K562 (cell line): Measurements from ENCODE around the gene KCNB1. TPM values are rescaled to one million over a fixed set of nuclear protein-coding genes. Genes with fewer than 3 reads are reported as not detected.

ENCODE experiments used
- ATAC-seq: fragments of 200-7000 bp; cut with Tn5 transposase; 3 replicates; pipeline ENCODE4 v1.9.1; 2020; ENCODE audit warnings: moderate library complexity
- BruUV-seq: library from RNA; stranded (reverse); fragments of 400-500 nt; replicated peaks from 2 replicates; lab custom pipeline; 2021; lab: Mats Ljungman, UMichigan
- CTCF ChIA-PET: fragments of 300-600 bp; formaldehyde crosslinking; extraction: SDS; loops from one replicate; lab custom pipeline; 2021; ENCODE audit warnings: low intra/inter-chr PET ratio; lab: Yijun Ruan, JAX
- POLR2A ChIA-PET: fragments of 300-600, 350-650 bp; sonication (Branson Sonifier 250); formaldehyde crosslinking; extraction: SDS; loops from one replicate; lab custom pipeline; 2021; ENCODE audit warnings: antibody characterized with exemption, inconsistent platforms; lab: Yijun Ruan, JAX
- DNase-seq, 4 experiments: peaks; one replicate each; pipeline versions ENCODE4 v3.0.0 to v3.0.0-alpha.2; 2011 to 2018; ENCODE audit warnings: low spot score in 3 of 4, mixed read lengths in 3 of 4; ENCODE audit errors: extremely low read depth in 1 of 4
- FAIRE-seq: peaks from 2 replicates; lab custom pipeline; 2011; peaks lifted over from hg19 to GRCh38; lab: Jason Lieb, UNC
- H2AFZ ChIP-seq: 2 replicates; pipeline ENCODE4 v1.6.0; 2011; ENCODE audit warnings: low read depth, low read length, control low read depth, inconsistent platforms
- H3K27ac ChIP-seq: fragments of 200-600 bp; 3 replicates; pipeline ENCODE4 v1.8.0; 2011; ENCODE audit warnings: low read depth, mild to moderate bottlenecking, control low read depth, inconsistent platforms, low read length, moderate library complexity, mixed read lengths; ENCODE audit errors: extremely low read depth
- H3K27me3 ChIP-seq, 2 experiments: fragments of 300-600 bp in 1 of 2; 2 replicates in 1 of 2; 3 replicates in 1 of 2; pipeline versions ENCODE4 v1.6.0 to v1.8.0; 2011; ENCODE audit warnings: inconsistent platforms in 2 of 2, low read length in 2 of 2, mild to moderate bottlenecking in 1 of 2, mixed read lengths in 1 of 2, moderate library complexity in 1 of 2; ENCODE audit not compliant: control insufficient read depth in 2 of 2, insufficient read depth in 2 of 2
- H3K36me3 ChIP-seq: fragments of 300-600 bp; 3 replicates; pipeline ENCODE4 v1.8.0; 2011; ENCODE audit warnings: mild to moderate bottlenecking, low read length, inconsistent platforms; ENCODE audit not compliant: control insufficient read depth, insufficient read depth
- H3K4me1 ChIP-seq, 2 experiments: fragments of 200-600 bp in 1 of 2; replicated peaks in 1 of 2; 2 replicates in 1 of 2; 3 replicates in 1 of 2; pipeline versions ENCODE4 v1.5.1 to v1.8.0; 2011; ENCODE audit warnings: inconsistent platforms in 2 of 2, low read length in 2 of 2, mild to moderate bottlenecking in 1 of 2, mixed read lengths in 1 of 2, moderate library complexity in 1 of 2; ENCODE audit not compliant: control insufficient read depth in 2 of 2, insufficient read depth in 2 of 2
- H3K4me2 ChIP-seq: 2 replicates; pipeline ENCODE4 v1.6.1; 2011; ENCODE audit warnings: low read length, control low read depth, inconsistent platforms, mixed read lengths; ENCODE audit not compliant: insufficient read depth
- H3K4me3 ChIP-seq: fragments of 200-600 bp; sonication (generic), shearing (Covaris generic); 2 replicates; pipeline ENCODE4 v1.5.1; 2016; ENCODE audit warnings: control low read depth, inconsistent platforms
- H3K79me2 ChIP-seq: fragments of 200-600 bp; 3 replicates; pipeline ENCODE4 v1.8.0; 2011; ENCODE audit warnings: low read length, inconsistent platforms; ENCODE audit not compliant: control insufficient read depth, insufficient read depth
- H3K9ac ChIP-seq, 2 experiments: 2 replicates each; pipeline versions ENCODE4 v1.6.0 to v1.6.1; 2011; ENCODE audit warnings: low read depth in 2 of 2, low read length in 2 of 2, control low read depth in 1 of 2, inconsistent platforms in 1 of 2, mild to moderate bottlenecking in 1 of 2, mixed read lengths in 1 of 2; ENCODE audit not compliant: insufficient read depth in 1 of 2
- H3K9me1 ChIP-seq: one replicate; pipeline ENCODE4 v1.6.0; 2011; ENCODE audit warnings: inconsistent platforms, mild to moderate bottlenecking, low read length, moderate library complexity; ENCODE audit not compliant: control insufficient read depth, insufficient read depth
- H3K9me3 ChIP-seq: replicated peaks from 2 replicates; pipeline ENCODE4 v1.5.1; 2011; ENCODE audit warnings: low read depth, low read length, inconsistent platforms; ENCODE audit not compliant: control insufficient read depth, insufficient read depth
- H4K20me1 ChIP-seq: replicated peaks from 2 replicates; pipeline ENCODE4 v1.6.1; 2011; ENCODE audit warnings: low read length, inconsistent platforms, mixed read lengths; ENCODE audit not compliant: control insufficient read depth, insufficient read depth
- ATF3 ChIP-seq, 2 experiments: fragments of 450-650 bp in 1 of 2; sonication (generic) in 1 of 2; formaldehyde crosslinking in 1 of 2; IDR thresholded peaks in 1 of 2; conservative IDR thresholded peaks in 1 of 2; 2 replicates each; pipeline versions ENCODE4 v1.6.1 to v1.8.1; 2016 to 2023; ENCODE audit warnings: mild to moderate bottlenecking in 2 of 2, moderate library complexity in 2 of 2, inconsistent platforms in 1 of 2, missing genetic modification reagents in 1 of 2
- ELK3 ChIP-seq: fragments of 450-650 bp; formaldehyde crosslinking; IDR thresholded peaks from 2 replicates; pipeline ENCODE4 v1.4.0; 2020; ENCODE audit warnings: mild to moderate bottlenecking
- FOSL1 ChIP-seq: fragments of 200-800 bp; sonication (Bioruptor generic); conservative IDR thresholded peaks from 2 replicates; pipeline ENCODE4 v1.6.1; 2016; ENCODE audit warnings: missing genetic modification characterization, missing compliant biosample characterization
- FOXJ2 ChIP-seq: fragments of 200-800 bp; sonication (Bioruptor generic); IDR thresholded peaks from 2 replicates; pipeline ENCODE4 v1.6.1; 2016; ENCODE audit warnings: missing genetic modification characterization, missing compliant biosample characterization
- JUND ChIP-seq, 2 experiments: IDR thresholded peaks; 2 replicates in 1 of 2; 3 replicates in 1 of 2; pipeline ENCODE4 v1.6.1; 2011; ENCODE audit warnings: borderline replicate concordance in 2 of 2, low read depth in 2 of 2, low read length in 2 of 2, improper control_type of control experiment in 1 of 2, missing biosample characterization in 1 of 2, missing genetic modification characterization in 1 of 2, missing genetic modification reagents in 1 of 2
- SMARCE1 ChIP-seq: fragments of 450-650 bp; IDR thresholded peaks from 2 replicates; pipeline ENCODE4 v1.7.1; 2016; ENCODE audit warnings: mild to moderate bottlenecking
- ZNF431 ChIP-seq: sonication (generic); formaldehyde crosslinking; IDR thresholded peaks from 2 replicates; pipeline ENCODE4 v1.8.0; 2022; ENCODE audit warnings: mild to moderate bottlenecking, missing genetic modification reagents
- WGBS: fragments of 100-300 bp; shearing (Covaris generic); methylation state at CpG from one replicate; pipeline ENCODE4 v1.1.6; 2016; ENCODE audit warnings: low coverage, mixed read lengths; ENCODE audit not compliant: insufficient coverage; ENCODE audit errors: missing lambda C conversion rate; 5-methylcytosine and 5-hydroxymethylcytosine counted together
- in situ Hi-C: fragments of 300-500 bp; cut with MboI; formaldehyde crosslinking; loops from 4 replicates; pipeline ENCODE4 v1.15.0; 2018; ENCODE audit warnings: inconsistent platforms, mixed read lengths
- intact Hi-C: fragments of 100-400 bp; cut with micrococcal nuclease; formaldehyde crosslinking; loops from 2 replicates; pipeline ENCODE4 v1.14.2; 2022
- polyA plus RNA-seq, 8 experiments: library from polyadenylated mRNA; depleted of rRNA in 4 of 8; stranded (reverse) in 5 of 8; unstranded in 3 of 8; fragments of >200 nt; fragmentation: Nextera tagmentation in 2 of 8; fragmentation: Illumina TruSeq in 1 of 8; extraction: Ambion mirVana in 2 of 8; extraction: Trizol in 1 of 8; gene quantifications; 2 replicates each; pipeline versions ENCODE4 v1.2.1 to v1.2.3, GENCODE V29; 2011 to 2014; ENCODE audit warnings: inconsistent platforms in 1 of 8, missing spikeins in 1 of 8
- total RNA-seq, 7 experiments: library from RNA; depleted of rRNA in 6 of 7; stranded (reverse); fragments of >200 nt in 6 of 7; fragmentation: Illumina TruSeq in 2 of 7; extraction: Trizol in 2 of 7; gene quantifications; 2 replicates each; pipeline versions ENCODE4 v1.2.1 to v1.2.3, GENCODE V29; 2011 to 2021; ENCODE audit warnings: low replicate concordance in 1 of 7
- TF ChIP-seq, protein P1 (sequence below): fragments of 450-650 bp; IDR thresholded peaks from 2 replicates; pipeline ENCODE4 v1.6.1; 2018; ENCODE audit not compliant: partially characterized antibody

KCNB1 gene
- total and polyA plus RNA-seq, 9 of the 15 experiments (the other 6 are each of a cell fraction or from before 2014, with no cell fraction given), result 0.01 to 0.06 TPM; not detected in 7

- no peaks in the 10 kb centered on the region for H3K4me1 ChIP-seq
- no peak overlapping the region for H3K27ac ChIP-seq
- FAIRE-seq (no peak), DNase-seq (no peak), ATAC-seq (no peak)
- H3K36me3 ChIP-seq, result no peaks in the 10 kb centered on the region
- H3K27me3 ChIP-seq, result peaks cover 4 to 28% of the 10 kb centered on the region in 2 experiments
- in situ Hi-C loops (no loop called here), intact Hi-C loops (no loop called here)
- no peaks in the 10 kb centered on the region for H3K9me3 ChIP-seq
- no peaks in the 10 kb centered on the region for H3K9me1 ChIP-seq
- H3K79me2 ChIP-seq, result no peaks in the 10 kb centered on the region
- BruUV-seq, result no TSS peak
- ChIA-PET POLR2A (interaction anchor here (0.6 to 1.4 kb wide), 2 partner anchors 32 to 96 kb away, joined by 3 read pairs; no protein-coding TSS in a partner anchor), CTCF (no interaction called here)
- TF ChIP-seq ELK3, result no peak
- no peak for TF ChIP-seq ZNF431 (CRISPR knock-in tag)
- TF ChIP-seq JUND (IDR thresholded peaks at IDR 0.05; ENCODE audit: borderline replicate concordance, low read depth, low read length), result peak; percentile 31; the same call in 1 of the 2 replicates
- no peak for TF ChIP-seq JUND (tag; IDR thresholded peaks at IDR 0.05; ENCODE audit: borderline replicate concordance, low read depth, low read length)
- TF ChIP-seq, protein P1, sequence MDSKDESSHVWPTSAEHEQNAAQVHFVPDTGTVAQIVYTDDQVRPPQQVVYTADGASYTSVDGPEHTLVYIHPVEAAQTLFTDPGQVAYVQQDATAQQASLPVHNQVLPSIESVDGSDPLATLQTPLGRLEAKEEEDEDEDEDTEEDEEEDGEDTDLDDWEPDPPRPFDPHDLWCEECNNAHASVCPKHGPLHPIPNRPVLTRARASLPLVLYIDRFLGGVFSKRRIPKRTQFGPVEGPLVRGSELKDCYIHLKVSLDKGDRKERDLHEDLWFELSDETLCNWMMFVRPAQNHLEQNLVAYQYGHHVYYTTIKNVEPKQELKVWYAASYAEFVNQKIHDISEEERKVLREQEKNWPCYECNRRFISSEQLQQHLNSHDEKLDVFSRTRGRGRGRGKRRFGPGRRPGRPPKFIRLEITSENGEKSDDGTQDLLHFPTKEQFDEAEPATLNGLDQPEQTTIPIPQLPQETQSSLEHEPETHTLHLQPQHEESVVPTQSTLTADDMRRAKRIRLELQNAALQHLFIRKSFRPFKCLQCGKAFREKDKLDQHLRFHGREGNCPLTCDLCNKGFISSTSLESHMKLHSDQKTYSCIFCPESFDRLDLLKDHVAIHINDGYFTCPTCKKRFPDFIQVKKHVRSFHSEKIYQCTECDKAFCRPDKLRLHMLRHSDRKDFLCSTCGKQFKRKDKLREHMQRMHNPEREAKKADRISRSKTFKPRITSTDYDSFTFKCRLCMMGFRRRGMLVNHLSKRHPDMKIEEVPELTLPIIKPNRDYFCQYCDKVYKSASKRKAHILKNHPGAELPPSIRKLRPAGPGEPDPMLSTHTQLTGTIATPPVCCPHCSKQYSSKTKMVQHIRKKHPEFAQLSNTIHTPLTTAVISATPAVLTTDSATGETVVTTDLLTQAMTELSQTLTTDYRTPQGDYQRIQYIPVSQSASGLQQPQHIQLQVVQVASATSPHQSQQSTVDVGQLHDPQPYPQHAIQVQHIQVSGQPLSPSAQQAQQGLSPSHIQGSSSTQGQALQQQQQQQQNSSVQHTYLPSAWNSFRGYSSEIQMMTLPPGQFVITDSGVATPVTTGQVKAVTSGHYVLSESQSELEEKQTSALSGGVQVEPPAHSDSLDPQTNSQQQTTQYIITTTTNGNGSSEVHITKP, result no peak
- peak; percentile 64 for TF ChIP-seq ATF3 (IDR thresholded peaks at IDR 0.05)
- no peak for TF ChIP-seq ATF3 (CRISPR knock-in tag; conservative IDR thresholded peaks at IDR 0.05)
- no peak for TF ChIP-seq FOXJ2 (tag)
- TF ChIP-seq SMARCE1, result no peak
- peak; percentile 43 for TF ChIP-seq FOSL1 (tag)
- H3K4me3 ChIP-seq, result no peak overlapping the region
- H2AFZ ChIP-seq, result no peak overlapping the region
- 0 out of 2 replicates have a peak, but pooled peaks cover 7% of the 10 kb centered on the region for H4K20me1 ChIP-seq
- H3K4me2 ChIP-seq, result no peak overlapping the region
- 0% methylated on average over 7 of the region's 7 CpGs for WGBS
- no peak overlapping the region for H3K9ac ChIP-seq
Measured at GRCh38 chr20:49476016-49476355, 6.5 kb downstream of the KCNB1 start.
